Neural progenitor cell (in vitro differentiated cells): ENCODE data around the gene PAFAH2.

Experiments
- EZH2phosphoT487 ChIP-seq: fragments of 200-600 bp; sonication (generic); IDR thresholded peaks from 2 replicates; pipeline ENCODE4 v1.6.1; 2017; ENCODE audit warnings: antibody characterized with exemption
- TF ChIP-seq, protein P1 (sequence below): fragments of 200-600 bp; sonication (generic); IDR thresholded peaks from 2 replicates; pipeline ENCODE4 v1.5.1; 2017; ENCODE audit warnings: antibody characterized with exemption, mild to moderate bottlenecking

DNA sequence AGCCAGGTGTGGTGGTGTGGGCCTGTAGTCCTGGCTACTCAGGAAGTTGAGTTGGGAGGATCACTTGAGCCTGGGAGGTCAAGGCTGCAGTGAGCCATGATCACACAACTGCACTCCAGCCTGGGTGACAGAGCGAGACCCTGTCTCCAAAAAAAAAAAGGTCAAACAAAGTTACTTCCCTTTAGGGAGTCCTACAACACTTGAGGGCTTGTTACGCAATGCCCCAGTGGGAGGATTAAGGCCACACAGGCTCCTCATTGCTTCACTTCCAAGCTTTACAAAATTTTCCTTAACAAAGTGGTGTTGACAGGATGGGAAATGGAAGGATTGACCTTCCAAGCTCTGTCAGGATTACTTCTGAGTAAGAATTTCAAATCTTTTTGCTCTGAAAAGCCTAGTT, 17.5 kb upstream of the PAFAH2 start:
- TF ChIP-seq, protein P1, sequence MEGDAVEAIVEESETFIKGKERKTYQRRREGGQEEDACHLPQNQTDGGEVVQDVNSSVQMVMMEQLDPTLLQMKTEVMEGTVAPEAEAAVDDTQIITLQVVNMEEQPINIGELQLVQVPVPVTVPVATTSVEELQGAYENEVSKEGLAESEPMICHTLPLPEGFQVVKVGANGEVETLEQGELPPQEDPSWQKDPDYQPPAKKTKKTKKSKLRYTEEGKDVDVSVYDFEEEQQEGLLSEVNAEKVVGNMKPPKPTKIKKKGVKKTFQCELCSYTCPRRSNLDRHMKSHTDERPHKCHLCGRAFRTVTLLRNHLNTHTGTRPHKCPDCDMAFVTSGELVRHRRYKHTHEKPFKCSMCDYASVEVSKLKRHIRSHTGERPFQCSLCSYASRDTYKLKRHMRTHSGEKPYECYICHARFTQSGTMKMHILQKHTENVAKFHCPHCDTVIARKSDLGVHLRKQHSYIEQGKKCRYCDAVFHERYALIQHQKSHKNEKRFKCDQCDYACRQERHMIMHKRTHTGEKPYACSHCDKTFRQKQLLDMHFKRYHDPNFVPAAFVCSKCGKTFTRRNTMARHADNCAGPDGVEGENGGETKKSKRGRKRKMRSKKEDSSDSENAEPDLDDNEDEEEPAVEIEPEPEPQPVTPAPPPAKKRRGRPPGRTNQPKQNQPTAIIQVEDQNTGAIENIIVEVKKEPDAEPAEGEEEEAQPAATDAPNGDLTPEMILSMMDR: no peak
- TF ChIP-seq EZH2phosphoT487: no peak
